HG02759 (cell line): ENCODE measurements around the gene TEX2.
"Not testable (repeated sequence)": the region's sequence is repeated elsewhere in the genome, so short reads cannot be mapped to it uniquely, and the experiment has no call there.

ENCODE experiments used
- ATAC-seq: cut with Tn5 transposase; IDR thresholded peaks from one replicate; pipeline ENCODE4 v1.9.1; 2021; ENCODE audit warnings: mild to moderate bottlenecking, moderate library complexity; ENCODE audit not compliant: unreplicated experiment

TEX2 gene

GRCh38 chr17:64216338-64217248 lies 46.5 kb downstream of the TEX2 start:
- ATAC-seq: peak; percentile 62

GRCh38 chr17:64216000-64216337 lies 47.1 kb downstream of the TEX2 start:
- no peak for ATAC-seq

GRCh38 chr17:64214950-64215349 lies 48.1 kb downstream of the TEX2 start:
- ATAC-seq: no peak

- no peak for ATAC-seq
These were observed 48.9 kb downstream of the TEX2 start for GRCh38 chr17:64213995-64214811.

GRCh38 chr17:64212122-64212521 lies 50.9 kb downstream of the TEX2 start:
- ATAC-seq: no peak

- ATAC-seq: no peak
These were observed 53.1 kb downstream of the TEX2 start for GRCh38 chr17:64209983-64210382.

GRCh38 chr17:64209356-64209941 lies 53.6 kb downstream of the TEX2 start:
- no peak for ATAC-seq

- ATAC-seq: not testable (repeated sequence)
These were observed 54.4 kb downstream of the TEX2 start for GRCh38 chr17:64208656-64209055.

GRCh38 chr17:64205804-64206203 lies 57.3 kb downstream of the TEX2 start:
- ATAC-seq: no peak

GRCh38 chr17:64203630-64204029 lies 59.4 kb downstream of the TEX2 start:
- ATAC-seq: no peak

GRCh38 chr17:64202683-64203344 lies 60.2 kb downstream of the TEX2 start:
- ATAC-seq: no peak

- no peak for ATAC-seq
These were observed 62.7 kb downstream of the TEX2 start for GRCh38 chr17:64200080-64201032.

- no peak for ATAC-seq
These were observed 64.5 kb downstream of the TEX2 start for GRCh38 chr17:64198331-64199090.

GRCh38 chr17:64196601-64197000 lies 66.5 kb downstream of the TEX2 start:
- no peak for ATAC-seq

- ATAC-seq: no peak
These were observed 69.5 kb downstream of the TEX2 start for GRCh38 chr17:64193561-64193960.

- ATAC-seq: no peak
These were observed 70.5 kb downstream of the TEX2 start for GRCh38 chr17:64192589-64192988.

GRCh38 chr17:64190472-64190871 lies 72.6 kb downstream of the TEX2 start:
- no peak for ATAC-seq

GRCh38 chr17:64188088-64188487 lies 75.0 kb downstream of the TEX2 start:
- ATAC-seq: no peak
